ENCODE results near the gene CRISPLD2.

CRISPLD2 gene

GRCh38 chr16:84926462-84926861 is 106.7 kb downstream of the CRISPLD2 start:
- no peak for DNase-seq (ENCODE audit: extremely low read depth, low read depth)
- no peak overlapping the region for H3K4me3 ChIP-seq (replicated peaks; ENCODE audit: low read depth, low read length)
- no peak for TF ChIP-seq CTCF (IDR thresholded peaks at IDR 0.05; ENCODE audit: low read depth, low read length, missing control alignments)

- TF ChIP-seq CTCF (IDR thresholded peaks at IDR 0.05; ENCODE audit: low read depth, low read length, missing control alignments), result no peak
- no peak overlapping the region for H3K4me3 ChIP-seq (replicated peaks; ENCODE audit: low read depth, low read length)
- DNase-seq (ENCODE audit: extremely low read depth, low read depth), result no peak
Measured at GRCh38 chr16:84927621-84928591, 108.1 kb downstream of the CRISPLD2 start.

- no peak for TF ChIP-seq CTCF (IDR thresholded peaks at IDR 0.05; ENCODE audit: low read depth, low read length, missing control alignments)
- H3K4me3 ChIP-seq (replicated peaks; ENCODE audit: low read depth, low read length), result no peak overlapping the region
- no peak for DNase-seq (ENCODE audit: extremely low read depth, low read depth)
Measured at GRCh38 chr16:84928679-84929420, 109.1 kb downstream of the CRISPLD2 start.

GRCh38 chr16:84929421-84930297 is 109.9 kb downstream of the CRISPLD2 start:
- no peak for TF ChIP-seq CTCF (IDR thresholded peaks at IDR 0.05; ENCODE audit: low read depth, low read length, missing control alignments)
- no peak overlapping the region for H3K4me3 ChIP-seq (replicated peaks; ENCODE audit: low read depth, low read length)
- no peak for DNase-seq (ENCODE audit: extremely low read depth, low read depth)

GRCh38 chr16:84930298-84931106 is 110.7 kb downstream of the CRISPLD2 start:
- H3K4me3 ChIP-seq (replicated peaks; ENCODE audit: low read depth, low read length), result no peak overlapping the region
- no peak for TF ChIP-seq CTCF (IDR thresholded peaks at IDR 0.05; ENCODE audit: low read depth, low read length, missing control alignments)
- DNase-seq (ENCODE audit: extremely low read depth, low read depth), result no peak
